ENCODE results near the gene ITPKC.
"Not testable (repeated sequence)": the region's sequence is repeated elsewhere in the genome, so short reads cannot be mapped to it uniquely, and the experiment has no call there.

The ITPKC gene

DNA sequence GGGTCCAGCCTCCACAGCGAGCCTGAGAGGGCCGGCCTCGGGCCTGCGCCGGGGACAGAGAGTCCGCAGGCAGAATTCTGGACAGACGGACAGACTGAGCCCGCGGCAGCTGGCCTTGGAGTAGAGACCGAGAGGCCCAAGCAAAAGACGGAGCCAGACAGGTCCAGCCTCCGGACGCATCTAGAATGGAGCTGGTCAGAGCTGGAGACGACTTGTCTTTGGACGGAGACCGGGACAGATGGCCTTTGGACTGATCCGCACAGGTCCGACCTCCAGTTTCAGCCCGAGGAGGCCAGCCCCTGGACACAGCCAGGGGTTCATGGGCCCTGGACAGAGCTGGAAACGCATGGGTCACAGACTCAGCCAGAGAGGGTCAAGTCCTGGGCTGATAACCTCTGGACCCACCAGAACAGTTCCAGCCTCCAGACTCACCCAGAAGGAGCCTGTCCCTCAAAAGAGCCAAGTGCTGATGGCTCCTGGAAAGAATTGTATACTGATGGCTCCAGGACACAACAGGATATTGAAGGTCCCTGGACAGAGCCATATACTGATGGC, 490 bp downstream of the ITPKC start:
- DNase-seq (ENCODE audit: low read depth), result no peak

DNA sequence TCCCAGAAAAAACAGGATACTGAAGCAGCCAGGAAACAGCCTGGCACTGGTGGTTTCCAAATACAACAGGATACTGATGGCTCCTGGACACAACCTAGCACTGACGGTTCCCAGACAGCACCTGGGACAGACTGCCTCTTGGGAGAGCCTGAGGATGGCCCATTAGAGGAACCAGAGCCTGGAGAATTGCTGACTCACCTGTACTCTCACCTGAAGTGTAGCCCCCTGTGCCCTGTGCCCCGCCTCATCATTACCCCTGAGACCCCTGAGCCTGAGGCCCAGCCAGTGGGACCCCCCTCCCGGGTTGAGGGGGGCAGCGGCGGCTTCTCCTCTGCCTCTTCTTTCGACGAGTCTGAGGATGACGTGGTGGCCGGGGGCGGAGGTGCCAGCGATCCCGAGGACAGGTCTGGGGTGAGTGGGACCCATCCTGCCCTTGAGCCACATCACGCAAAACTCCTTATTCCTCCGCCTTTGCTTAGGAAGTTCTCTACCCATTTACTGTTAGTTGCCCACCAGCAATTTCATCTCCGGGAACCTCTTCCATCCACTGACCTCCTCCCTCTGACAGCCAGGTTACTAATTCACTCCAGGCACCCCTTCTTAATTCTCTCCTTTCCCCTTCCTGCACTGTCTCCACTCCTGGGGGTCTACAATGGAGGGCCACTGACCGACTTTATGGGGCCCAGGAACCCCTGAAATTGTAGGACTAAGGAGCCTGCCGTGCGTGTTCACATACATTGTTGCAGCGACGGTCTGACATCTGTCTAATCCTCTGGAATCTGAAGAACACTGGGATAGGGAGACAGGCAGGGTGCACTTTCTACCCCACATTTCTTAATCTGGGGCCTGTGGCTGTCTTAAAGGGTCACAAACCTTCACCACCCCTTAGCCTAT, 1.2 kb downstream of the ITPKC start:
- DNase-seq (ENCODE audit: low read depth), result no peak

DNA sequence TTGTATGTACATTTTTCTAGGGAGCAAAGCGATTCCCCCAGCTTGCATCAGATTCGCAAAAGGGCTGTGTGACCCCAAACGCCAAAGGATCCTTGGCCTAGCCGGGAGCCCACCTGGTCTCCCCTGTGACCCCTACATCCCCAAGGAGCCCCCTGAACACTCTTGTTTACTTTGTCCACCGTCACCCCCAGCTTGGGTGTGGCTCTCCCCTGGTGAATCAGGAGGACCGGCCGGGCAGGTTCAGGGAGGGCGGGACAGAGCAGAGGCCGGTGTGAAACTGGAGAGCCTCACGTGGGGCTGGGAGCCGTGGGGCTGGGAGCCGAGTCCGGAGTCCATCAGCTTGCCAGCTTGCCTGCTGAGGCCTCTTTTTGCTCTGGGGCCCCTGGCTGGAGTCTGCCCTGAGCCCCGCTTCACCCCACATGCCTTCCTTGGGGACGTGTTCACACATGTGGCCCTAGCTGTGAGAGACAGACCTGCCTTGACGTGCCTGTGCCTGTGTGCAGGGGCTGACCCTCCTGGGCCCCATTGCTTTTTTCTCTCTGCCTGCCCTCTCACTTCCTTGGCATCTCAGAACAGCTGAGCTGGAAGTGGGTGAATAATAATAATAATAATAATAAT, 2.0 kb downstream of the ITPKC start:
- no peak for DNase-seq (ENCODE audit: low read depth)

DNA sequence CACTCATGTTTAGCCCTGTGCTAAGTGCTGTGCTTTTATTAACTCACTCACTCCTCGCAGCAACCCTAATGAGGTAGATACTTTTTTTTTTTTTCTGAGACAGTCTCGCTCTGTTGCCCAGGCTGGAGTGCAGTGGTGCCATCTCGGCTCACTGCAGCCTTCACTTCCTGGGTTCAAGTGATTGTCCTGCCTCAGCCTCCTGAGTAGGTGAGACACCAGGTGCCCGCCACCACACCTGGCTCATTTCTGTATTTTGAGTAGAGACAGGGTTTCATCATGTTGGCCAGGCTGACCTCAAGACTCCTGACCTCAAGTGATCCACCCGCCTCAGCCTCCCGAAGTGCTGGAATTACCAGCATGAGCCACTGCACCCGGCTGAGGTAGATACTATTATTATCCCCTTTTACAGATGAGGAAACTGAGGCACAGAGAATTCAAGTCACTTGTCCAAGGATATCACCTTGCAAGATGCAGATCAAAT, 2.5 kb downstream of the ITPKC start:
- no peak for DNase-seq (ENCODE audit: low read depth)

DNA sequence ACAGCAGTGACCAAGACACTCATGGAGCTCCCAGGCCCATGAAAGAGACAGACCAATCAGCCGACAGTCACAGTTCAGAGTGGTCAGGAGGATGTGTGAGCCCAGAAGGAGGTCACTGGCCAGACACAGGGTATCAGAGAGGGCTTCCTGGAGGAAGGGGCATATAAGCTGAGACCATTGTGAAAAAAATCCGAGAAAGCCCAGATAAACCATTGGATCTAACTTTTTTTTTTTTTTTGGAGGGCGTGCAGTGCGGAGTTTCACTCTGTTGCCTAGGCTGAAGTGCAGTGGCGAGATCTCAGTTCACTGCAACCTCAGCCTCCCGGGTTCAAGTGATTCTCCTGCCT, 4.2 kb downstream of the ITPKC start:
- no peak for DNase-seq (ENCODE audit: low read depth)

DNA sequence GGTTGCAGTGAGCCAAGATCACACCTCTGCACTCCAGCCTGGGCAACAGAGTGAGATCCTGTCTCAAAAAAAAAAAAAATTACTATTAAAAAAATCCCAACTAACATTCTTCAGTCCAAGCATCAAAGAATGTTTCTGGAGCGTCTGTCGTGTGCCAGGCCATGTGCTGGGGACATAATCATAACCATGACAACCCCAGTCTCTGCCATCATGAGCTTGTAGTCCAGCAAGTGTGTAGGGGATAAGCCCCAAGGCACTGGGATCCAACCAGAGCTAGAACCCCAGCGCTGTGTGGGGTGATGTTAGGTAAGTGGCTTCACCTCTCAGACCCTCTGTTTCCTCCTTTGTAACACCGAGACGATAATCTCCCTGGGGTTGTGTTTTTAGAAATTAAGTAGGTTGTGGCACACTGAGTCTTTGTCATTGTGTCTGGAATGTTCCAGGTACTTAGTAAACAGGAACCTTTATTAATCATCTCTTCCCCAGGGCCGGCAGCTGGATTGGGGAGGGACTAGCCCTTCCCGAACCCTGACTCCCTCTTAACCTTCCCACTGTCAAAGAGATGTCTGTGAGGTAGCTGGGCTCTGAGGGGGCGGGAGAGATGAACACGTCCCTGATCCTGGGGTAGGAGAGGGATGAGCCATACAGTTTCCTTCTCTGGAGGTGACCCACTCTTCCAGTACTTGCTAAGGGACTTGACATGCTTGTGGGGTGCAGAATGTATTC, 5.2 kb downstream of the ITPKC start:
- DNase-seq (ENCODE audit: low read depth), result no peak

DNA sequence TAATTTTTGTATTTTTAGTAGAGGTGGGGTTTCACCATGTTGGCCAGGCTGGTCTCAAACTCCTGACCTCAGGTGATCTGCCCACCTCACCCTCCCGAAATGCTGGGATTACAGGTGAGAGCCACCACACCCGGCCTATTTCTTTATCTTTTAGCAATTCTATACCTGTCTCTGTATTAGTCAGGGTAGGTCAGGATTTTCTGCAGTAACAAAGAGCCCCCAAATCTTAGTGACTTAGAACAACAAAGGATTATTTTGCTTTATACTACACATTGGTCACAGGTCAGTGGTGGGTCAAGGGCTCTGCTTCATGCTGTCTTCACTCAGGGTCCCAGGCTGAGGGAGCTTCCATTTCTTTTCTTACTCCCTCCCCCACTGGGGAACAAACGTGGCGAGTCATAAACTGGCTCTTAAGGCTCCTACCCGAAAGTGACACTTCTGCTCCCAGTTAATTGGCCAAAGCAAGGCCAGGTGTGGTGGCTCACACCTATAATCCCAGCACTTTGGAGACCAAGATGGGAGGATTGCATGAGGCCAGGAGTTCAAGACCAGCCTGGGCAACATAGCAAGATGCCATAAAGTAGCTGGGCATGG, 6.8 kb downstream of the ITPKC start:
- no peak for DNase-seq (ENCODE audit: low read depth)

DNA sequence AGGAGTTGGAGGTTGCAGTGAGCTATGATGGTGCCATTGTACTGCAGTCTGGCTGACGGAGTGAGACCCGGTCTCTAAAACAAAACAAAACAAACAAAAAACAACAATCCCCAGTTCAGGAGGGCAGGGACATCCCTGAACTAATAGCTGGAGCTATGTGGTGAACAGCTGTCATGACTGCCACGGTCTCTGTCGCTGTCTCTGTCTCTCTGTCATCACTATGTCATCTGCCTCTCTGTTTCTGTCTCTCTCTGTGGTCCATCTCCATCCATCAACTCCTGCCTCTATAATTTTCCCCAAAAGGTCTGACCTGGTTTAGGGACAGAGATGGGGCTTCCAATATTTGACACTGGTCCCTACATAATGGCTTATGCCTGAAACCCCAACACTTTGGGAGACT, 7.4 kb downstream of the ITPKC start:
- no peak for DNase-seq (ENCODE audit: low read depth)

DNA sequence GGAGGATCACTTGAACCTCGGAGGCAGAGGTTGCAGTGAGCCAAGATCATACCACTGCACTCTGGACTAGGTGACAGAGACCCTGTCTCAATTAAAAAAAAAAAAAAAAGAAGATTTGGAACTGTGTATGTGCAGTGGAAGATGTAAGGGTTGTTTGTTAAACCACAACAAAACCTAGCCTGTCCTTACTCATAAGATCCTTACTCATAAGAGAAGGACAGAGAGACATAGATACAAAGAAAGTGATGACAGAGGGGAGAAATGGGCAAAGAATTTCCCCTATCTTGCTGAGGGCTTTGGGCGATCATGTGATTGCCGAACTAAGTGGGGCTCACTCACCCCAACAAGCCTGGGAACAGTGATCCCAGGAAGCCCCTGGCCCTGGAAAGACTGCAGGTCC, 7.9 kb downstream of the ITPKC start:
- no peak for DNase-seq (ENCODE audit: low read depth)

DNA sequence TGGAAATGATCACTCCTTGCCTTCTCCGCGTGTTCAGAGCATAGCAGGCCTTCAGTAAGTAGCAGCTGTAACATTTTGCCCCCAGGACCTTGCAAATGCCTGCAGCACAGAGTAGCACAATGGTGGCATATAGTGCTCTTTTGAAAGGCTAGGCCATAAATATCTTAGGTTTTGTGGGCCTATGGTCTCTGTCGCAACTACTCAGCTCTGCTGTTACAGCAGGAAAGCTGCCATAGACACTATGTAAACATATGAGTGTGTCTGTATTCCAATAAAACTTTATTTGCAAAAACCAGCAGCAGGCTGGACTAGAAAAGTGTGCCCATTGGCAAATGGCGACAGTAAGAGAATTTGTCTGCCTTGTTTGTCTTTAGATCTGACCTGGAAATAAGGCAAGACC, 9.4 kb downstream of the ITPKC start:
- DNase-seq (ENCODE audit: low read depth), result no peak

DNA sequence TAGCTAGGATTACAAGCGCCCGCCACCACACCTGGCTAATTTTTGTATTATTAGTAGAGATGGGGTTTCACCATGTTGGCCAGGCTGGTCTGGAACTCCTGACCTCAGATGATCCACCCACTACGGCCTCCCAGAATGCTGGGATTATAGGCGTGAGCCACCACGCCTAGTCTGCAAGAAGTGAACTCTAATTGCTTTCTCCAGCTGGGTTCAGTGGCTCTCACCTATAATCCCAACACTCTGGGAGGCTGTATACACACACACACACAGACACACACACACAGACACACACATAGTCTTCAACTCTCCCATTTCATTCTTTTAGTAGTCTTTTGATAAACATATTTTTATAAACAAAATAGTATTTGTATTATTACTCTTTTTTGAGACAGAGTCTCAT, 13.2 kb downstream of the ITPKC start:
- not testable (repeated sequence) for DNase-seq (ENCODE audit: low read depth)

DNA sequence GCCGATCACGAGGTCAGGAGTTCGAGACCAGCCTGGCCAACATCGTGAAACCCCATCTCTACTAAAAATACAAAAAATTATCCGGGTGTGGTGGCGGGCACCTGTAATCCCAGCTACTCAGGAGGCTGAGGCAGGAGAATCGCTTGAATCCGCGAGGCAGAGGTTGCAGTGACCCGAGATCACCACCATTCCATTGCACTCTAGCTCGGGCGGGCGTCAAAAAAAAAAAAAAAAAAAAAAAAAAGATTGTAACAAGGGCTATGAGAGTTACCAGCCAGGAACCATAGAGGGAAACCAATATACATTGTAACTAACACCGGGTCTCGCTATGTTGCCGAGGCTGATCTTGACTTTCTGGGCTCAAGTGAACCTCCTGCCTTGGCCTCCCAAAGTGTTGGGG, 15.4 kb downstream of the ITPKC start:
- DNase-seq (ENCODE audit: low read depth), result not testable (repeated sequence)

DNA sequence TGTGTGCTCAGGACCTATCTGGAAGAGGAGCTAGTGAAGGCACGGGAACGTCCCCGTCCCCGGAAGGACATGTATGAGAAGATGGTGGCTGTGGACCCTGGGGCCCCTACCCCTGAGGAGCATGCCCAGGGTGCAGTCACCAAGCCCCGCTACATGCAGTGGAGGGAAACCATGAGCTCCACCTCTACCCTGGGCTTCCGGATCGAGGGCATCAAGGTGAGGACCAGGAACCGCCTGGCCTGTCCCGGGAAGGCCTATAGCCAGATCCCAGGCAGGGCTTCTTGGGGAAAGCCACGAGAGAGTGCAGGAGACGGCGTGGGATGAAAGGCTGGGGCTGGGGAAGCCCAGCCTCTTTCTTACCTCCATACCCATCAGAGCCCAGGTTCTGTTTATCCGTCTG, 16.2 kb downstream of the ITPKC start:
- DNase-seq (ENCODE audit: low read depth), result no peak

DNA sequence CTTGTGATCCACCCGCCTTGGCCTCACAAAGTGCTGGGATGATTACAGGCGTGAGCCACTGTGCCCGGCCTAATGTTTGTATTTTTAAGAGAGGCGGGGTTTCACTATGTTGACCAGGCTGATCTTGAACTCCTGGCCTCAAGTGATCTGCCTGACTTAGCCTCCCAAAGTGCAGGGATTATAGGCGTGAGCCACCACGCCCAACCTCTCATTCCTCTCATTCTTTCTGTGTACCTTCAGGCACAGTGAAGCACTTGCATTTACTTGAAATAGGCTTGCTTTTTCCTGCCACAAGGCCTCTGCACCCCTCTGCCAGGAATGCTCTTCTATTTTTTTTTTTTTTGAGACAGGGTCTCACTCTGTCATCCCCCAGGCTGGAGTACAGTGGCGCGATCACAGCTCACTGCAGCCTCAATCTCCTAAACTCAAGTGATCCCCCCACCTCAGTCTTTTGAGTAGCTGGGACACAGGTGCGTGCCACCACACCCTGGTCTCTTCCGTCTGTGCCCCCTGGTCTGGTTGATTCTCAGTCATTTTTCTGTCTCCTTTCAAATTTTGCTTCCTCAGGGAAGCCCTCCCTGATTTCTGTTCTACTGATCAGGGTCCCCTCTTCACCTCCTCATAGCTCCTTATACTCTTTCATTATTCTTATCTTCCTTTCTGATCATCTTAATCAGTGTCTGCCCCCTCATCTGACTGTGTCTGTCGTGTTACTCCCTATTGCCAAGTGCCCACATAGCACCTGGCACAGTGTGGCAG, 18.3 kb downstream of the ITPKC start:
- no peak for DNase-seq (ENCODE audit: low read depth)

DNA sequence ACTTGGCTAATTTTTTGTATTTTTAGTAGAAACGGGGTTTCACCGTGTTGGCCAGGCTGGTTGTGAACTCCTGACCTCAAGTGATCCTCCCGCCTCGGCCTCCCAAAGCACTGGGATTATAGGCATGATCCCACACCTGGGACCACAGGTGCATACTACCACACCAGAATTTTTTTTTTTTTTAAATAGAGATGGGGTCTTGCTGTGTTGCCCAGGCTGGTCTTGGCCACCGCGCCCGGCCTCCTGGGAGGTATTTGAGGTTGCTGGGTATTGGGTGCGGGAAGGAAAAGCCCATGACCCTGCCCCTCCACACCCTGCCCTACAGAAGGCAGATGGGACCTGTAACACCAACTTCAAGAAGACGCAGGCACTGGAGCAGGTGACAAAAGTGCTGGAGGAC, 19.7 kb downstream of the ITPKC start:
- no peak for DNase-seq (ENCODE audit: low read depth)

DNA sequence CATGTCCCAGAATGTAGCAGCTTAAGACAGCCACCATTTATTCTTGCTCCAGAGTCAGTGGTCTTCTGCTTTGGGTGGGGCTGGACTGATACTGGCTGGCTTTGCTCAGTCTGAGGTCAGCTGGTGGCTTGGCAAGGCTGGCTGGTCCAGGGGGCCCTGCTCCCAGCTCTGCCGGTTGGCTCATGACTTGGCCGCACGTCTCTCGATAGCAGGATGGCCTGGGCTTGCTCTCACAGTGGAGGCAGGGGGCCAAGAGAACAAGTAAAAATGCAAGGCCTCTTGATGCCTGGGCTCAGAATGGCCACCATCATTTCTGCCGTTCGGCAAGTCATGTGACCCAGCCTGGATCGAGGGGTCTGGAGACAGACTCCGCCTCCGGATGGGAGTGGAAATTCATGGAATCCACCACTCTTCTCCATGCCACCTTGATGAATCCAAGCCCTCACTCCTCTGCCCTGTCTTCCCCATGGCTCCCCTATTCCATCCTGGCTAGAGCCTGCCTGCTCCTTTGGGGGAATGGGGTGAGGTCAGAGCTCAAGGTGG, 20.3 kb downstream of the ITPKC start:
- DNase-seq (ENCODE audit: low read depth), result no peak

DNA sequence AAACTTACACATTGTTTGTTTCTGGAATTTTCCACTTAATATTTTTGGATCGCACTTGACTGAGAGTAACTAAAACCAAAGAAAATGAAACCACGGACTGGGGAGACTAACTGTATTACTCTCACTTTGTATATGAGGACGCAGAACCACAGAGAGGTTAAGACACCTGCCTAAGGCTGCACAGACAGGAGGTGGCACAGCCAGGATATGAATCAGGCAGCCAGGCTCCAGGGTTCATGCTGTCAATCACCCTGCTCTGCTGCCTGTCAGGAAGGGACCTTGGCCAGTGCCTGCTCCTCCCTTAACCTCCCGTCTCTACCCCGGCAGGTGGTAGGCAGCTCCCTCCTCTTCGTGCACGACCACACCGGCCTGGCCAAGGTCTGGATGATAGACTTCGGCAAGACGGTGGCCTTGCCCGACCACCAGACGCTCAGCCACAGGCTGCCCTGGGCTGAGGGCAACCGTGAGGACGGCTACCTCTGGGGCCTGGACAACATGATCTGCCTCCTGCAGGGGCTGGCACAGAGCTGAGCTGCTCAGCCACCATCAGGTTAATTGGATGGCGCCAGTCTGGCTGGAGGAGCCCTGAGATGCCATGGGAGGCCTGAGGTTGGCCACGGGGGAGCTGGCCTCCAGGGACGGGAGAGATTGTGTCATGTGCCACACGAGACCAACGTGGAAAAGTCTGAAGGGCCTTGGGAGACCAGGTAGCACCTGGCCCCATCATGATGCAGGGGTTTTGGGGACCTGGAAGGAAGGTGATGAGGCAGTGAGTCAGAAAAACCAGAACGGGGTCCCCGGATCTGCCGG, 22.3 kb downstream of the ITPKC start:
- DNase-seq (ENCODE audit: low read depth), result no peak

DNA sequence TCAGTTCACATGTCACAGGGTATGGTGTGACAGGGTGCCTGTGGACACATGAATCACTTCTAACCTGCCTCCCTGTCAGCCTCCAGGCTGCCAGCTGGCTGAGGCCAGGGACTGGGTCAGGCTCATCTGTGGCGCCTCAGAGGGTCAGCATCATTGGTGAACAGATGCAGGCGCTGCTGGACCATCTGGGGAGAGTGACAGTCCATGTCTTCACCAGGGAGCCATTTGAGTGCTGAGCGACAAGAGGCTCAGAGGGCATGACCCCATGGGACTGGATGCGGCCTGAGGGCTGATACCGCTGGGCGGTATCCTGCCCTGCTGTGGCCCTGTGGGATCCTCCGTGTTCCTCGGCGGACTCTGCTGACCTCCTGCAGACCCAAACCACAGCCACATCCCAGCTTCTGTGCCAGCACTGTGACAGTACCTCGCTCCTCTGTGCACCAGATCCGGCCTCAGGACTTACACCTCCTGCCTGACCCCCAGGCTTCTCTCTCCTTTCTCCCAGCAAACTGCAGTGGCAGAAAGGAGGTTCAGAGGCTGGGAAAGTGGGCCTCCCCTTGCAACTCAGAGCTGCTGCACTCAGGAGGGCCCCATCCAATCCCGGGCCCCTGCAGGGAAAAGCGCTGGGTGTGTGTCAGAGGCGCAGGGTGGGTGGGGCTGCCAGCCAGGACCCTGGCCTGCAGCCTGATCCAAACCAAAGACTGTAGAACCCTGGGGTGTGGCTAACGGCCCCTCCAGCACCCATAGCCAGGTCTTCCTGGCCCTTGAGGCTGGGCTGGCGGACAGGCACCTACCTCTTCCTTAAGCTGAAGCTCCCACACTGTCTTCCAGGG, 23.2 kb downstream of the ITPKC start:
- no peak for DNase-seq (ENCODE audit: low read depth)

DNA sequence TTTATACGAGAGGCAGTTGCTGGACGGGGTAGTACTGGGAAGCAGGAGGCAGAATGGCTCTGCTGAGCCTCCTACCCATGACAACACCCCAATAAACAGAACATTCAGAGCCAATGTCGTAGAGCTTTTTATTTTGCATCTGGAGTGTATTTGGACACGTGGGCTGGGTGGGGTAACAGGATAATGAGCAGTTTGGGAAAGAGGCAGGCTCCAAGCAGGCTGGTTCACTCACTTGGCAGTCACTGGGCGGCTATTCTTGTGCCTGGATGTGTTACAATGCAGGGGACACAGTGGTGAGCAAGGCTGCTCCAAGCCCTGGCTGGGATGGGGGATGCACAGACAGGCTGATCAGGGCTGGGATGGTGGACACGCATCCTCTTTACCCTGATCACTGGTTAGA, 23.8 kb downstream of the ITPKC start:
- no peak for DNase-seq (ENCODE audit: low read depth)

All from stimulated activated CD8-positive, alpha-beta memory T cell treated with anti-CD3 and anti-CD28 coated beads, Interleukin-7, amount 100 ng/mL, for 24 hours (primary cell).